ENCODE data around the gene TMEM252. TPM values are rescaled to one million over a fixed set of nuclear protein-coding genes. Genes with fewer than 3 reads are reported as not detected.
A peak's percentile ranks its signal among the peaks of the same experiment; 100 is the strongest.

The TMEM252 gene
- total and polyA plus RNA-seq, 2 donors (not counting 1 experiment from before 2014, with no cell fraction given), result not detected

GRCh38 chr9:68506551-68506950, 34.1 kb downstream of the TMEM252 start:
- Mint-ChIP-seq H3K9me3 (ENCODE audit: insufficient read depth) (no peaks in the 10 kb centered on the region), H3K4me3 (no peak overlapping the region), H3K27me3 (no peaks in the 10 kb centered on the region), H3K4me1 (peaks cover 18% of the 10 kb centered on the region), H3K27ac (no peak overlapping the region)
- peak overlapping the region in 1 of 5 experiments; percentile 4 for H3K4me3 ChIP-seq (ENCODE audit: control extremely low read depth in 1 of 5, extremely low read depth in 1 of 5, insufficient read depth in 1 of 5, low read depth in 2 of 5, low read length in 4 of 5)
- H3K9ac ChIP-seq (ENCODE audit: low read length), result no peak overlapping the region
- no peaks in the 10 kb centered on the region for H3K9me3 ChIP-seq (ENCODE audit: control extremely low read depth in 1 of 3, control insufficient read depth in 2 of 3, insufficient read depth in 1 of 3, low read length in 2 of 3)
- ChIA-PET POLR2A (no interaction called here), CTCF (interaction anchor here (1.1 to 3.1 kb wide), 4 partner anchors 32 to 529 kb away, joined by 3 to 22 read pairs (median 5); partner anchors contain the start of gene FXN)
- peaks cover 5 to 6% of the 10 kb centered on the region in 2 donors for H3K4me1 ChIP-seq (ENCODE audit: control insufficient read depth in 2 of 2, insufficient read depth in 2 of 2, low read length in 2 of 2)
- peak overlapping the region; percentile 40 for H3K4me2 ChIP-seq (replicated peaks; ENCODE audit: low read depth, low read length, poor library complexity, severe bottlenecking)
- H2AFZ ChIP-seq (ENCODE audit: insufficient read depth, low read depth, low read length, poor library complexity, severe bottlenecking), result peak overlapping the region; percentile 55
- intact Hi-C loops (cut with micrococcal nuclease), result loop anchor here (5.0 to 10.0 kb wide), 4 partner anchors 41 to 488 kb away; no protein-coding TSS in a partner anchor
- no peaks in the 10 kb centered on the region for H3K27me3 ChIP-seq (replicated peaks in 1 of 4; ENCODE audit: control extremely low read depth in 1 of 4, control insufficient read depth in 3 of 4, insufficient read depth in 4 of 4, low read length in 3 of 4)
- H3K27ac ChIP-seq (ENCODE audit: low read length in 2 of 2), result peak overlapping the region in 1 of 2 donors; percentile 51
- DNase-seq (no peak), ATAC-seq (ENCODE audit: low read depth) (no peak)
- H3K79me2 ChIP-seq (ENCODE audit: control insufficient read depth, insufficient read depth, low read length), result no peaks in the 10 kb centered on the region
- H4K20me1 ChIP-seq (ENCODE audit: control insufficient read depth, insufficient read depth, low read length, poor library complexity, severe bottlenecking), result no peaks in the 10 kb centered on the region
- H3K36me3 ChIP-seq (replicated peaks in 1 of 2; ENCODE audit: control extremely low read depth in 1 of 2, control insufficient read depth in 1 of 2, extremely low read depth in 1 of 2, insufficient read depth in 2 of 2, low read length in 1 of 2), result no peaks in the 10 kb centered on the region
- no CpG with 5 or more reads among the region's 1 CpG for WGBS (ENCODE audit: insufficient coverage)
- no peak for TF ChIP-seq CTCF (IDR thresholded peaks at IDR 0.05)
- TF ChIP-seq EZH2 (IDR thresholded peaks at IDR 0.05; ENCODE audit: borderline replicate concordance, insufficient read depth, low read depth, low read length, poor library complexity, severe bottlenecking), result no peak

- ATAC-seq (ENCODE audit: low read depth) (peak; percentile 47), DNase-seq (peak; percentile 48)
- peak overlapping the region; percentile 55 for H2AFZ ChIP-seq (ENCODE audit: insufficient read depth, low read depth, low read length, poor library complexity, severe bottlenecking)
Observed at GRCh38 chr9:68505681-68506409, 34.8 kb downstream of the TMEM252 start.

More at GRCh38 chr9:68505681-68506409, 34.8 kb downstream of the TMEM252 start:
- Histone ChIP-seq H3K4me3 (ENCODE audit: control extremely low read depth in 1 of 5, extremely low read depth in 1 of 5, insufficient read depth in 1 of 5, low read depth in 2 of 5, low read length in 4 of 5) (peak overlapping the region in 1 of 5 experiments; percentile 4), H3K27me3 (replicated peaks in 1 of 4; ENCODE audit: control extremely low read depth in 1 of 4, control insufficient read depth in 3 of 4, insufficient read depth in 4 of 4, low read length in 3 of 4) (no peaks in the 10 kb centered on the region), H3K79me2 (ENCODE audit: control insufficient read depth, insufficient read depth, low read length) (no peaks in the 10 kb centered on the region), H3K27ac (ENCODE audit: low read length in 2 of 2) (peak overlapping the region in 1 of 2 donors; percentile 51), H3K9ac (ENCODE audit: low read length) (no peak overlapping the region), H3K4me2 (replicated peaks; ENCODE audit: low read depth, low read length, poor library complexity, severe bottlenecking) (peak overlapping the region; percentile 40), H3K4me1 (ENCODE audit: control insufficient read depth in 2 of 2, insufficient read depth in 2 of 2, low read length in 2 of 2) (peaks cover 5 to 6% of the 10 kb centered on the region in 2 donors), H4K20me1 (ENCODE audit: control insufficient read depth, insufficient read depth, low read length, poor library complexity, severe bottlenecking) (no peaks in the 10 kb centered on the region), H3K9me3 (ENCODE audit: control extremely low read depth in 1 of 3, control insufficient read depth in 2 of 3, insufficient read depth in 1 of 3, low read length in 2 of 3) (no peaks in the 10 kb centered on the region), H3K36me3 (replicated peaks in 1 of 2; ENCODE audit: control extremely low read depth in 1 of 2, control insufficient read depth in 1 of 2, extremely low read depth in 1 of 2, insufficient read depth in 2 of 2, low read length in 1 of 2) (no peaks in the 10 kb centered on the region)
- ChIA-PET POLR2A (no interaction called here), CTCF (interaction anchor here (1.1 to 3.1 kb wide), 4 partner anchors 31 to 530 kb away, joined by 3 to 22 read pairs (median 5); partner anchors contain the start of gene FXN)
- H3K4me1 Mint-ChIP-seq, result peaks cover 18% of the 10 kb centered on the region
- H3K27me3 Mint-ChIP-seq, result peaks cover 3% of the 10 kb centered on the region
- intact Hi-C loops (cut with micrococcal nuclease), result loop anchor here (5.0 to 10.0 kb wide), 4 partner anchors 41 to 489 kb away; no protein-coding TSS in a partner anchor
- TF ChIP-seq EZH2 (IDR thresholded peaks at IDR 0.05; ENCODE audit: borderline replicate concordance, insufficient read depth, low read depth, low read length, poor library complexity, severe bottlenecking), result no peak
- TF ChIP-seq CTCF (IDR thresholded peaks at IDR 0.05), result no peak
- no peaks in the 10 kb centered on the region for H3K9me3 Mint-ChIP-seq (ENCODE audit: insufficient read depth)
- H3K27ac Mint-ChIP-seq, result no peak overlapping the region
- H3K4me3 Mint-ChIP-seq, result no peak overlapping the region
- 0% methylated on average over 2 of the region's 4 CpGs for WGBS (ENCODE audit: insufficient coverage)
